Erythroblast (primary cell): ENCODE results near the gene ALPK3.

Source experiments
- GATA1 ChIP-seq: IDR thresholded peaks from 2 replicates; pipeline ENCODE4 v1.6.1; 2011; ENCODE audit warnings: low read depth, mild to moderate bottlenecking, control low read depth, low read length, moderate library complexity
- POLR2A ChIP-seq: IDR thresholded peaks from 2 replicates; pipeline ENCODE4 v1.6.1; 2011; ENCODE audit warnings: mild to moderate bottlenecking, low read length

DNA sequence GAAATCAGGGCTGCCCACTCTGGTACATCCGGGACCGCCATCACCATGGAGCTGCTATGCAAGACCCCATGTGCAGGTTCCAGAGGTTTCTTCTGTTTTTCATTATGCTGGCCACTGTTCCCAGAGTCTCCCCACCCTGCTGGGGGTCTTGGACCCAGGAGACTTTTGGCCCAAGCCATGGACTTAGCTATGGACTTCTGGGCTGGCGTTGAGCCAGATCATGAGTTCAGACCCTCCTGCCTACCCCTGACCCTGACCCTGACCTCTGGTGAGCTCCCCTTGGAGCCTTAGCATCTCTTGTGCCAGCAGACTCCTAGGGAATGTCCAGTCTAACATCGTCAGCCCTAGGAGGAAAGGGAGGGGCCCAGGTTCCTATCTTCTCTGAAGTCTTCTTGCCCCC lies 92.6 kb downstream of the ALPK3 start:
- no peak for TF ChIP-seq POLR2A
- no peak for TF ChIP-seq GATA1
